Peyer's patch (tissue), 4 donors: ENCODE results near the gene NCBP2. TPM values are rescaled to one million over a fixed set of nuclear protein-coding genes. Genes with fewer than 3 reads are reported as not detected.

Source experiments
- DNase-seq, 3 donors: peaks; one replicate each; pipeline ENCODE4 v3.0.0-alpha.2; 2017 to 2019
- H3K27ac ChIP-seq, 4 donors: fragments of 200-600 bp; sonication (generic); one replicate each; pipeline ENCODE4 v1.5.1; 2016 to 2019
- H3K27me3 ChIP-seq, 2 donors: fragments of 200-600 bp; sonication (generic); one replicate each; pipeline ENCODE4 v1.5.1; 2019
- H3K36me3 ChIP-seq, 3 donors: fragments of 200-600 bp; sonication (generic); one replicate each; pipeline ENCODE4 v1.5.1; 2016 to 2019
- H3K4me1 ChIP-seq, 4 donors: fragments of 200-600 bp; sonication (generic); one replicate each; pipeline ENCODE4 v1.5.1; 2016 to 2019
- H3K4me3 ChIP-seq, 4 donors: fragments of 200-600 bp; sonication (generic); 1 replicate in 3 of 4; 2 replicates in 1 of 4; pipeline ENCODE4 v1.5.1; 2016 to 2019; ENCODE audit warnings: mild to moderate bottlenecking in 1 of 4
- H3K9me3 ChIP-seq, 4 donors: fragments of 200-600 bp; sonication (generic); one replicate each; pipeline ENCODE4 v1.5.1; 2016 to 2019; ENCODE audit warnings: mild to moderate bottlenecking in 1 of 4
- POLR2A ChIP-seq, 2 donors: fragments of 450-650 bp; IDR thresholded peaks; one replicate each; pipeline ENCODE4 v1.5.1; 2017; ENCODE audit warnings: antibody characterized with exemption in 2 of 2, mild to moderate bottlenecking in 2 of 2, moderate library complexity in 2 of 2
- total RNA-seq, 4 donors: library from RNA; depleted of rRNA; stranded (reverse); fragments of >200 nt; gene quantifications; one replicate each; pipeline ENCODE4 v1.1.0, GENCODE V29; 2016
- TF ChIP-seq, protein P1 (sequence below), 6 experiments: fragments of 450-650 bp in 4 of 6; fragments of 200-600 bp in 2 of 6; sonication (generic) in 1 of 6; IDR thresholded peaks; one replicate each; pipeline ENCODE4 v1.5.1; 2017 to 2019; ENCODE audit warnings: antibody characterized with exemption in 6 of 6, mild to moderate bottlenecking in 3 of 6, moderate library complexity in 1 of 6

NCBP2 gene
- total RNA-seq, 4 donors from 2014 or later = 21.7 to 61.1 (median 31.8) TPM

DNA sequence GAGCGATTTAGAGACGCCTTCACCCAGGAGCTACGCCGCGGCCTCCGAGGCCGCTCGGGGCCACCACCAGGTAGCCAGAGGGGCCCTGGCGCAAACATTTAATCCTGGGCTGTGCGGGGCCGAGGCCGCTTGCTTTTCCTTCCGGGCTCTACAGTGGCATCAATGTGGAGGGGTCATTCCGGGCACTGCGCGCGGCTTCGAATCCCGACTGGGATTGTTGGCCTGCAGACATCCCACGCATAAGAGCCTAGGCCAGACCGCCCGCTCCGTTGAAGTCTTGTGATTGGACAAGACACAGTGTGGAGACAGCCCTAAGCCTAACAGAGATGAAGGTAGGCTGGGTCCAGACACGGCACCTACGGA, 568 bp upstream of the NCBP2 start:
- TF ChIP-seq, protein P1, sequence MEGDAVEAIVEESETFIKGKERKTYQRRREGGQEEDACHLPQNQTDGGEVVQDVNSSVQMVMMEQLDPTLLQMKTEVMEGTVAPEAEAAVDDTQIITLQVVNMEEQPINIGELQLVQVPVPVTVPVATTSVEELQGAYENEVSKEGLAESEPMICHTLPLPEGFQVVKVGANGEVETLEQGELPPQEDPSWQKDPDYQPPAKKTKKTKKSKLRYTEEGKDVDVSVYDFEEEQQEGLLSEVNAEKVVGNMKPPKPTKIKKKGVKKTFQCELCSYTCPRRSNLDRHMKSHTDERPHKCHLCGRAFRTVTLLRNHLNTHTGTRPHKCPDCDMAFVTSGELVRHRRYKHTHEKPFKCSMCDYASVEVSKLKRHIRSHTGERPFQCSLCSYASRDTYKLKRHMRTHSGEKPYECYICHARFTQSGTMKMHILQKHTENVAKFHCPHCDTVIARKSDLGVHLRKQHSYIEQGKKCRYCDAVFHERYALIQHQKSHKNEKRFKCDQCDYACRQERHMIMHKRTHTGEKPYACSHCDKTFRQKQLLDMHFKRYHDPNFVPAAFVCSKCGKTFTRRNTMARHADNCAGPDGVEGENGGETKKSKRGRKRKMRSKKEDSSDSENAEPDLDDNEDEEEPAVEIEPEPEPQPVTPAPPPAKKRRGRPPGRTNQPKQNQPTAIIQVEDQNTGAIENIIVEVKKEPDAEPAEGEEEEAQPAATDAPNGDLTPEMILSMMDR (IDR thresholded peaks at IDR 0.05) = no peak
- no peak for TF ChIP-seq POLR2A (IDR thresholded peaks at IDR 0.05)
- Histone ChIP-seq H3K27ac (peak overlapping the region; percentile 83 to 98 (median 92)), H3K27me3 (no peaks in the 10 kb centered on the region), H3K4me3 (peak overlapping the region; percentile 84 to 100 (median 95)), H3K4me1 (peaks cover 0 to 38% (median 7%) of the 10 kb centered on the region in 4 donors), H3K9me3 (no peaks in the 10 kb centered on the region), H3K36me3 (peaks cover 0 to 21% (median 0%) of the 10 kb centered on the region in 3 donors)
- DNase-seq = peak in 1 of 3 donors; percentile 71

DNA sequence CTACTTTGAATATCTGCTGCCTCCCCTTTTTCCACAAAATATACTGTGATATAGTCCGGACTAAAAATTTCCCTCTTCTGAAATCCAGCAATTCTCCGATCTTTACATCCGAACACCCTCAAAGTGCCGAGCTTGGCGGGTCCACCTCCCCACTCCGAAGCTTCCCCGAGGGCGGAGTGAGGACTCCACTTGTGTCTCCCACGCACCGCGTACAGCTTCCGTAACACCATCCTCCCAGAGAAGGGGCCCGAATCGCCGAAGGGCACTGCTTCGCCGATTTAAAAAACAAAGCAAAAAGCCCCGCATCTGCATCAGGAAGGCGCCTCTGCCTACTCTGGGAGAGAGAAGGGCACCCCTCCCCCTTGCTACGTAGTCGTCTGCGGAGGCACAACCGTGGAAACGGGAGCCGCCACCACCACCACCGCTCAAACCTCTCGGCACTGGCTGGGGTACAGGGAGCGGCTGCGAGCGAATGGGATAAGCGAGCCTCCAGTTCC, 551 bp downstream of the NCBP2 start:
- peaks cover 0 to 32% (median 0%) of the 10 kb centered on the region in 3 donors for H3K36me3 ChIP-seq
- no peaks in the 10 kb centered on the region for H3K27me3 ChIP-seq
- peak overlapping the region; percentile 84 to 100 (median 95) for H3K4me3 ChIP-seq
- DNase-seq = peak in 2 of 3 donors; percentile 46 to 70
- peak overlapping the region; percentile 83 to 98 (median 92) for H3K27ac ChIP-seq
- H3K9me3 ChIP-seq = no peaks in the 10 kb centered on the region
- no peak for TF ChIP-seq POLR2A (IDR thresholded peaks at IDR 0.05)
- TF ChIP-seq, protein P1 (IDR thresholded peaks at IDR 0.05) = no peak
- H3K4me1 ChIP-seq = peaks cover 0 to 38% (median 7%) of the 10 kb centered on the region in 4 donors

DNA sequence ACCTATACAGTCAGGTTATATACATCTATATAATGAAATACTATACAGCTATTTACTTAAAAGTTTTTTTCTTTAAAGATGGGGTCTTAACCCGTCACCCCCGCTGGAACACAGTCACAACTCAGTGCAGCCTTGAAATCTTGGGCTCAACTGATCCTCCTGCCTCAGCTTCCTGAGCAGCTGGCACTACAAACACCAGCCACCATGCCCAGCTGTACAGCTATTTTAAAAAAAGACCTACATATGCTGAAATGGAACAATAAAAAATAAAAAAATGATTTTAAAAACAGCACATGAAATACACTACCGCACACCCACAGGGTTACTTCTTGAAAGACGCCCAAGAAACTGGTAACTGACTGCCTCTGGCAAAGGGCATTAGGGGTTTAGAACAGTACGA, 3.8 kb downstream of the NCBP2 start:
- no peak overlapping the region for H3K4me3 ChIP-seq
- no peak for DNase-seq
- peaks cover 0 to 57% (median 0%) of the 10 kb centered on the region in 3 donors for H3K36me3 ChIP-seq
- H3K27ac ChIP-seq = no peak overlapping the region
- no peaks in the 10 kb centered on the region for H3K27me3 ChIP-seq
- H3K9me3 ChIP-seq = no peaks in the 10 kb centered on the region
- no peak for TF ChIP-seq POLR2A (IDR thresholded peaks at IDR 0.05)
- TF ChIP-seq, protein P1 (IDR thresholded peaks at IDR 0.05) = no peak
- peaks cover 0 to 28% (median 5%) of the 10 kb centered on the region in 4 donors for H3K4me1 ChIP-seq

DNA sequence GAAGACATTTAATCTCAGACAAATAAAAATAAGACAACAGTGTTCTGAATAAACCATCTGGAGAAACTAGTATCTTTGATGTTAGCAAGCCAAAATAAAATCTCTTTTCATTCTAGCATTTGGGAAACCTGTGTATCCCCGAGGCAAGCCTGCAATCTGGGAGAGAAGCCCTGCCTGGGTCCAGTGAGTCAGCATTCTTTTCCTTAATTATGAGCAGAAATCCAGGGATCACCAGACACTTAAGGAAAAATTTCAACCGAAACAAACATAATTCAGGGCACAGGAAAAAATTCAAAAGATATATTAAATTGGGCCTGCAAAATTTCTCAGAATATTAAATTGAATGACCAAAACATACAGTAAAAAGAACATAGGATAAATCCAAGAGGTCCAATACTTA, 4.2 kb downstream of the NCBP2 start:
- Histone ChIP-seq H3K4me3 (no peak overlapping the region), H3K27ac (no peak overlapping the region), H3K9me3 (no peaks in the 10 kb centered on the region), H3K27me3 (no peaks in the 10 kb centered on the region), H3K4me1 (peaks cover 0 to 23% (median 1%) of the 10 kb centered on the region in 4 donors), H3K36me3 (peaks cover 0 to 61% (median 0%) of the 10 kb centered on the region in 3 donors)
- no peak for DNase-seq
- TF ChIP-seq POLR2A (IDR thresholded peaks at IDR 0.05) = no peak
- TF ChIP-seq, protein P1 (IDR thresholded peaks at IDR 0.05) = no peak

DNA sequence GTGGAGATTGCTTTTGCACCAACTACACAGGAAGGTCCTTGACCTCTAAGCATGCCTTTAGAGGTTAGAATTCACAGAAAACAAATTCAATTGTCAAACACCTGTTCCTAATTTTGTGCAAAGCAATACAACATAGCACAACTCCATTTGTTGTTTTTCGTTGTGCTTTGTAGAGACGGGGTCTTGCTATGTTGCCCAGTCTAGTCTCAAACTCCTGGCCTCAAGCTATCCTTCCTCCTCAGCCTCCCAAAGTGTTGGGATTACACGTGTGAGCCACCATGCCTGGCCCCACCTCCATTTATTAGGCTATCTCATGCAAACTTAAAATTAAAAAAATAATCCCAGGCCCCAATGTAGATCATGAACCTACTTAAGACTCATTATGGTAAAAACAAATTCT, 6.0 kb downstream of the NCBP2 start:
- Histone ChIP-seq H3K27ac (no peak overlapping the region), H3K36me3 (peaks cover 0 to 76% (median 0%) of the 10 kb centered on the region in 3 donors), H3K27me3 (no peaks in the 10 kb centered on the region), H3K9me3 (no peaks in the 10 kb centered on the region), H3K4me3 (no peak overlapping the region), H3K4me1 (peaks cover 0 to 20% (median 1%) of the 10 kb centered on the region in 4 donors)
- TF ChIP-seq, protein P1 (IDR thresholded peaks at IDR 0.05) = no peak
- TF ChIP-seq POLR2A (IDR thresholded peaks at IDR 0.05) = no peak
- no peak for DNase-seq
